Liver (tissue), 9 donors: ENCODE results near the gene HCFC1. TPM values are rescaled to one million over a fixed set of nuclear protein-coding genes. Genes with fewer than 3 reads are reported as not detected.

ENCODE experiments used
- DNase-seq: peaks from one replicate; pipeline ENCODE4 v3.0.0-alpha.2; 2017; ENCODE audit warnings: low spot score
- H3K27ac ChIP-seq, 2 donors: one replicate each; pipeline ENCODE4 v1.7.0; 2013; ENCODE audit warnings: inconsistent platforms in 2 of 2, low read length in 2 of 2, control low read depth in 1 of 2, low read depth in 1 of 2, mild to moderate bottlenecking in 1 of 2
- H3K27me3 ChIP-seq, 4 donors: one replicate each; pipeline versions ENCODE4 v1.6.1 to v1.7.0; 2013; ENCODE audit warnings: low read length in 3 of 4, inconsistent platforms in 1 of 4, mild to moderate bottlenecking in 1 of 4, moderate library complexity in 1 of 4; ENCODE audit not compliant: control insufficient read depth in 4 of 4, insufficient read depth in 4 of 4
- H3K36me3 ChIP-seq, 4 donors: one replicate each; pipeline versions ENCODE4 v1.6.1 to v1.7.0; 2013; ENCODE audit warnings: low read length in 3 of 4, mild to moderate bottlenecking in 3 of 4, low read depth in 1 of 4, moderate library complexity in 1 of 4; ENCODE audit not compliant: control insufficient read depth in 4 of 4, insufficient read depth in 3 of 4
- H3K4me1 ChIP-seq, 4 donors: one replicate each; pipeline versions ENCODE4 v1.6.1 to v1.7.0; 2013; ENCODE audit warnings: low read length in 3 of 4, mild to moderate bottlenecking in 3 of 4, moderate library complexity in 1 of 4; ENCODE audit not compliant: control insufficient read depth in 4 of 4, insufficient read depth in 4 of 4
- H3K4me3 ChIP-seq, 3 donors: one replicate each; pipeline versions ENCODE4 v1.6.1 to v1.7.0; 2013; ENCODE audit warnings: low read length in 3 of 3, control low read depth in 1 of 3, low read depth in 1 of 3, mild to moderate bottlenecking in 1 of 3
- H3K9ac ChIP-seq, 2 donors: one replicate each; pipeline ENCODE4 v1.7.0; 2013; ENCODE audit warnings: low read length in 2 of 2, mild to moderate bottlenecking in 2 of 2, moderate library complexity in 2 of 2, control low read depth in 1 of 2, low read depth in 1 of 2
- H3K9me3 ChIP-seq, 4 donors: one replicate each; pipeline versions ENCODE4 v1.6.1 to v1.7.0; 2013; ENCODE audit warnings: low read length in 3 of 4; ENCODE audit not compliant: control insufficient read depth in 4 of 4
- EGR1 ChIP-seq, 2 donors: IDR thresholded peaks; 2 replicates each; pipeline ENCODE4 v1.6.1; 2016 to 2018; ENCODE audit warnings: antibody characterized with exemption in 2 of 2, low read depth in 2 of 2
- FOXA2 ChIP-seq: IDR thresholded peaks from 2 replicates; pipeline ENCODE4 v1.6.1; 2016; ENCODE audit warnings: antibody characterized with exemption
- GABPA ChIP-seq, 2 donors: IDR thresholded peaks in 1 of 2; conservative IDR thresholded peaks in 1 of 2; 2 replicates each; pipeline ENCODE4 v1.6.1; 2016; ENCODE audit warnings: antibody characterized with exemption in 2 of 2, mild to moderate bottlenecking in 1 of 2, moderate library complexity in 1 of 2
- HNF4A ChIP-seq, 2 donors: conservative IDR thresholded peaks; 2 replicates each; pipeline ENCODE4 v1.6.1; 2016; ENCODE audit warnings: antibody characterized with exemption in 2 of 2, mild to moderate bottlenecking in 2 of 2
- HNF4G ChIP-seq: IDR thresholded peaks from 2 replicates; pipeline ENCODE4 v1.6.1; 2016; ENCODE audit warnings: antibody characterized with exemption
- JUND ChIP-seq, 2 donors: IDR thresholded peaks; 2 replicates each; pipeline ENCODE4 v1.6.1; 2016; ENCODE audit warnings: antibody characterized with exemption in 2 of 2
- NR2F2 ChIP-seq: IDR thresholded peaks from 2 replicates; pipeline ENCODE4 v1.6.1; 2016; ENCODE audit warnings: antibody characterized with exemption
- RAD21 ChIP-seq, 2 donors: IDR thresholded peaks; 2 replicates each; pipeline ENCODE4 v1.6.1; 2016; ENCODE audit warnings: antibody characterized with exemption in 2 of 2, mild to moderate bottlenecking in 2 of 2
- RXRA ChIP-seq, 2 donors: IDR thresholded peaks; 2 replicates each; pipeline ENCODE4 v1.6.1; 2017 to 2018; ENCODE audit warnings: antibody characterized with exemption in 2 of 2, mild to moderate bottlenecking in 1 of 2
- SP1 ChIP-seq: IDR thresholded peaks from 2 replicates; pipeline ENCODE4 v1.6.1; 2018; ENCODE audit warnings: antibody characterized with exemption, mild to moderate bottlenecking
- YY1 ChIP-seq: IDR thresholded peaks from 2 replicates; pipeline ENCODE4 v1.6.1; 2016; ENCODE audit warnings: antibody characterized with exemption, mild to moderate bottlenecking
- WGBS: extraction: QIAGEN DNeasy Blood & Tissue Kit; methylation state at CpG from one replicate; pipeline ENCODE4 v1.1.7; 2013; 5-methylcytosine and 5-hydroxymethylcytosine counted together
- polyA plus RNA-seq, 2 donors: library from polyadenylated mRNA; stranded (reverse) in 1 of 2; unstranded in 1 of 2; fragments of 200-250 nt in 1 of 2; fragments of >200 nt in 1 of 2; fragmentation: Nextera tagmentation in 1 of 2; extraction: Ambion mirVana in 1 of 2; gene quantifications; one replicate each; pipeline versions ENCODE4 v1.2.1 to v1.2.3, GENCODE V29; 2013 to 2015
- total RNA-seq, 2 donors: library from RNA; depleted of rRNA; stranded (reverse); fragments of >200 nt; gene quantifications; one replicate each; pipeline ENCODE4 v1.2.3, GENCODE V29; 2014
- TF ChIP-seq, protein P1 (sequence below): IDR thresholded peaks from 2 replicates; pipeline ENCODE4 v1.6.1; 2016; ENCODE audit warnings: antibody characterized with exemption, mild to moderate bottlenecking
- TF ChIP-seq, protein P2 (sequence below): IDR thresholded peaks from 2 replicates; pipeline ENCODE4 v1.6.1; 2016; ENCODE audit warnings: antibody characterized with exemption
- TF ChIP-seq, protein P3 (sequence below): fragments of 150-350 bp; IDR thresholded peaks from 2 replicates; pipeline ENCODE4 v1.5.1; 2017; ENCODE audit warnings: improper control_type of control experiment, low read depth, low read length; ENCODE audit not compliant: missing input control
- TF ChIP-seq, protein P4 (sequence below): IDR thresholded peaks from 2 replicates; pipeline ENCODE4 v1.6.1; 2016; ENCODE audit warnings: antibody characterized with exemption
- TF ChIP-seq, protein P5 (sequence below): IDR thresholded peaks from 2 replicates; pipeline ENCODE4 v1.6.1; 2016; ENCODE audit warnings: antibody characterized with exemption
- donor health status: healthy.
- donor health status: healthy.
- donor health status: healthy.
- donor health status: healthy.
- donor health status: healthy.

The HCFC1 gene
- total and polyA plus RNA-seq, 4 donors, result 7.9 to 26.9 (median 13.9) TPM

DNA sequence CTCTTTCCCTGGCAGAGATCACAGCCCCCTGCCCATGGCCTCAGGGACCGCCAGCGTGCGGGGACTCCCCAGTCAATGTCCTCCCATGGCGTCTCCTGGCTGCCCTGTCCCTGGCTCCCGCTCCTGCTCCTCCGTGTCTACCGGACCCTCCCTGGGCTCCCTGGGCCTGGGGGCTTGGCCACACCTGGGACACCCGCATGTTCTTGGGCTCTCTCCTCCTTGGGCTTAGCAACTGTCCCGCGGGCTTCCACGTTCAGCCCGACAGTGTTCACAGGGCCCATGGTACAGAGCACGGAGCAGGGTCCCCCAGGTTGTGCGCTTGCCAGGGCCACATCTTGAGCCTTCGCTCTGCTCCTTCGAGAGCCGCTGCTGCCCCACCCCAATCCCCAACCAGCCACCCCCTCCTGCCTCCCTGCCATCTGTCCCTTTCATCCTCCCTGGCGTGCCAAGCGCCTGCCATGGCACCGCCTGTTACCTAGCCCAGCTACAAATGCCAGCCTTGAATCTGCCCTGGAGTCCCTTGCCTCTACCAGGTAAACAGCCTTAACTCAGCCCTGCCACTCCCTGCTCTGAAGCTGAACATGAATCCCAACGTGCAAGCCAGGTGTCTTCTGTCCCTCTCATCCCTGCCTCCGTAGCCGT, 63.3 kb downstream of the HCFC1 start:
- H3K27me3 ChIP-seq, result no peaks in the 10 kb centered on the region
- H3K9ac ChIP-seq, result no peak overlapping the region
- no peak for TF ChIP-seq NR2F2
- TF ChIP-seq, protein P1, sequence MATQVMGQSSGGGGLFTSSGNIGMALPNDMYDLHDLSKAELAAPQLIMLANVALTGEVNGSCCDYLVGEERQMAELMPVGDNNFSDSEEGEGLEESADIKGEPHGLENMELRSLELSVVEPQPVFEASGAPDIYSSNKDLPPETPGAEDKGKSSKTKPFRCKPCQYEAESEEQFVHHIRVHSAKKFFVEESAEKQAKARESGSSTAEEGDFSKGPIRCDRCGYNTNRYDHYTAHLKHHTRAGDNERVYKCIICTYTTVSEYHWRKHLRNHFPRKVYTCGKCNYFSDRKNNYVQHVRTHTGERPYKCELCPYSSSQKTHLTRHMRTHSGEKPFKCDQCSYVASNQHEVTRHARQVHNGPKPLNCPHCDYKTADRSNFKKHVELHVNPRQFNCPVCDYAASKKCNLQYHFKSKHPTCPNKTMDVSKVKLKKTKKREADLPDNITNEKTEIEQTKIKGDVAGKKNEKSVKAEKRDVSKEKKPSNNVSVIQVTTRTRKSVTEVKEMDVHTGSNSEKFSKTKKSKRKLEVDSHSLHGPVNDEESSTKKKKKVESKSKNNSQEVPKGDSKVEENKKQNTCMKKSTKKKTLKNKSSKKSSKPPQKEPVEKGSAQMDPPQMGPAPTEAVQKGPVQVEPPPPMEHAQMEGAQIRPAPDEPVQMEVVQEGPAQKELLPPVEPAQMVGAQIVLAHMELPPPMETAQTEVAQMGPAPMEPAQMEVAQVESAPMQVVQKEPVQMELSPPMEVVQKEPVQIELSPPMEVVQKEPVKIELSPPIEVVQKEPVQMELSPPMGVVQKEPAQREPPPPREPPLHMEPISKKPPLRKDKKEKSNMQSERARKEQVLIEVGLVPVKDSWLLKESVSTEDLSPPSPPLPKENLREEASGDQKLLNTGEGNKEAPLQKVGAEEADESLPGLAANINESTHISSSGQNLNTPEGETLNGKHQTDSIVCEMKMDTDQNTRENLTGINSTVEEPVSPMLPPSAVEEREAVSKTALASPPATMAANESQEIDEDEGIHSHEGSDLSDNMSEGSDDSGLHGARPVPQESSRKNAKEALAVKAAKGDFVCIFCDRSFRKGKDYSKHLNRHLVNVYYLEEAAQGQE, result no peak
- TF ChIP-seq YY1, result no peak
- TF ChIP-seq, protein P2, sequence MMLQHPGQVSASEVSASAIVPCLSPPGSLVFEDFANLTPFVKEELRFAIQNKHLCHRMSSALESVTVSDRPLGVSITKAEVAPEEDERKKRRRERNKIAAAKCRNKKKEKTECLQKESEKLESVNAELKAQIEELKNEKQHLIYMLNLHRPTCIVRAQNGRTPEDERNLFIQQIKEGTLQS, result no peak
- no peak for TF ChIP-seq SP1
- TF ChIP-seq, protein P3, sequence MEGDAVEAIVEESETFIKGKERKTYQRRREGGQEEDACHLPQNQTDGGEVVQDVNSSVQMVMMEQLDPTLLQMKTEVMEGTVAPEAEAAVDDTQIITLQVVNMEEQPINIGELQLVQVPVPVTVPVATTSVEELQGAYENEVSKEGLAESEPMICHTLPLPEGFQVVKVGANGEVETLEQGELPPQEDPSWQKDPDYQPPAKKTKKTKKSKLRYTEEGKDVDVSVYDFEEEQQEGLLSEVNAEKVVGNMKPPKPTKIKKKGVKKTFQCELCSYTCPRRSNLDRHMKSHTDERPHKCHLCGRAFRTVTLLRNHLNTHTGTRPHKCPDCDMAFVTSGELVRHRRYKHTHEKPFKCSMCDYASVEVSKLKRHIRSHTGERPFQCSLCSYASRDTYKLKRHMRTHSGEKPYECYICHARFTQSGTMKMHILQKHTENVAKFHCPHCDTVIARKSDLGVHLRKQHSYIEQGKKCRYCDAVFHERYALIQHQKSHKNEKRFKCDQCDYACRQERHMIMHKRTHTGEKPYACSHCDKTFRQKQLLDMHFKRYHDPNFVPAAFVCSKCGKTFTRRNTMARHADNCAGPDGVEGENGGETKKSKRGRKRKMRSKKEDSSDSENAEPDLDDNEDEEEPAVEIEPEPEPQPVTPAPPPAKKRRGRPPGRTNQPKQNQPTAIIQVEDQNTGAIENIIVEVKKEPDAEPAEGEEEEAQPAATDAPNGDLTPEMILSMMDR, result no peak
- TF ChIP-seq HNF4A (conservative IDR thresholded peaks at IDR 0.05), result no peak
- no peak for TF ChIP-seq RXRA (IDR thresholded peaks at IDR 0.05)
- TF ChIP-seq RAD21 (IDR thresholded peaks at IDR 0.05), result no peak
- TF ChIP-seq, protein P4, sequence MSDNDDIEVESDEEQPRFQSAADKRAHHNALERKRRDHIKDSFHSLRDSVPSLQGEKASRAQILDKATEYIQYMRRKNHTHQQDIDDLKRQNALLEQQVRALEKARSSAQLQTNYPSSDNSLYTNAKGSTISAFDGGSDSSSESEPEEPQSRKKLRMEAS, result no peak
- no peak for TF ChIP-seq EGR1 (IDR thresholded peaks at IDR 0.05; ENCODE audit: low read depth in 2 of 2)
- TF ChIP-seq, protein P5, sequence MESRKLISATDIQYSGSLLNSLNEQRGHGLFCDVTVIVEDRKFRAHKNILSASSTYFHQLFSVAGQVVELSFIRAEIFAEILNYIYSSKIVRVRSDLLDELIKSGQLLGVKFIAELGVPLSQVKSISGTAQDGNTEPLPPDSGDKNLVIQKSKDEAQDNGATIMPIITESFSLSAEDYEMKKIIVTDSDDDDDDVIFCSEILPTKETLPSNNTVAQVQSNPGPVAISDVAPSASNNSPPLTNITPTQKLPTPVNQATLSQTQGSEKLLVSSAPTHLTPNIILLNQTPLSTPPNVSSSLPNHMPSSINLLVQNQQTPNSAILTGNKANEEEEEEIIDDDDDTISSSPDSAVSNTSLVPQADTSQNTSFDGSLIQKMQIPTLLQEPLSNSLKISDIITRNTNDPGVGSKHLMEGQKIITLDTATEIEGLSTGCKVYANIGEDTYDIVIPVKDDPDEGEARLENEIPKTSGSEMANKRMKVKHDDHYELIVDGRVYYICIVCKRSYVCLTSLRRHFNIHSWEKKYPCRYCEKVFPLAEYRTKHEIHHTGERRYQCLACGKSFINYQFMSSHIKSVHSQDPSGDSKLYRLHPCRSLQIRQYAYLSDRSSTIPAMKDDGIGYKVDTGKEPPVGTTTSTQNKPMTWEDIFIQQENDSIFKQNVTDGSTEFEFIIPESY, result no peak
- no peak for TF ChIP-seq HNF4G
- no peak for TF ChIP-seq FOXA2
- DNase-seq, result no peak
- H3K9me3 ChIP-seq, result no peaks in the 10 kb centered on the region
- H3K36me3 ChIP-seq, result no peaks in the 10 kb centered on the region
- peaks cover 0 to 6% (median 1%) of the 10 kb centered on the region in 4 donors for H3K4me1 ChIP-seq
- 94% methylated on average over 23 of the region's 23 CpGs for WGBS
- H3K27ac ChIP-seq, result no peak overlapping the region
- no peak overlapping the region for H3K4me3 ChIP-seq

DNA sequence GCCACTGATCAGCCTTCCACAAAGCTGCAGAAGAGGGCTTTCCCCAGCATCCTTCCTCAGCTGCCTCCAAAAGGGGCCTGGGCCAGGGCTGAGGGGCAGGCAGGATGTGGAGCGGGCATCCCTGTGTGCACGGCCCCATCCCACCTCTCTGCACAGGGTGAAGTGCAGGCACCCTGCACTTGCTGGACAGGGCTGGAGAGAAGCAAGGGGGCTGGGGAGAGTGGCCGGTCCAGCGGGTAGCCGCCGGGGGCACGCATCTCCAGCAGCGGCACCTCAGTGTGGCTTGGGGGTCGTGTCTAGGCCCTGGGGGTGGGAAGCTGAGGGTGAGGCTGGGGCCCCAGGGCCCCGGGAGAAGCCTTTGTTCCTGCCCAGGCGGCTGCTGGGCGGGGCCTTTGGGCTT, 64.2 kb downstream of the HCFC1 start:
- no peak overlapping the region for H3K9ac ChIP-seq
- no peak overlapping the region for H3K4me3 ChIP-seq
- no peaks in the 10 kb centered on the region for H3K27me3 ChIP-seq
- H3K4me1 ChIP-seq, result peaks cover 0 to 8% (median 4%) of the 10 kb centered on the region in 4 donors
- H3K27ac ChIP-seq, result no peak overlapping the region
- DNase-seq, result no peak
- no peaks in the 10 kb centered on the region for H3K9me3 ChIP-seq
- WGBS, result 82% methylated on average over 12 of the region's 12 CpGs
- H3K36me3 ChIP-seq, result no peaks in the 10 kb centered on the region
- TF ChIP-seq HNF4G (no peak), SP1 (no peak), YY1 (no peak), NR2F2 (no peak), HNF4A (conservative IDR thresholded peaks at IDR 0.05) (no peak), JUND (IDR thresholded peaks at IDR 0.05) (no peak), RXRA (IDR thresholded peaks at IDR 0.05) (no peak), FOXA2 (no peak), GABPA (IDR thresholded peaks at IDR 0.05 in 1 of 2, conservative IDR thresholded peaks at IDR 0.05 in 1 of 2) (no peak)
- TF ChIP-seq, protein P1, result no peak
- TF ChIP-seq, protein P3, result no peak
- TF ChIP-seq, protein P4, result no peak
